Loucy (cell line): ENCODE results near the gene FADS2.

Experiments used
- CTCF ChIP-seq: fragments of 200-600 bp; sonication (generic); conservative IDR thresholded peaks from 2 replicates; pipeline ENCODE4 v1.5.1; 2014; ENCODE audit warnings: mild to moderate bottlenecking, antibody characterized with exemption, low read length
- EZH2phosphoT487 ChIP-seq: fragments of 200-600 bp; IDR thresholded peaks from 2 replicates; pipeline ENCODE4 v1.6.1; 2018; ENCODE audit warnings: antibody characterized with exemption, mild to moderate bottlenecking, moderate library complexity, borderline replicate concordance

GRCh38 chr11:61841636-61842527 lies 13.8 kb downstream of the FADS2 start:
- TF ChIP-seq CTCF (no peak), EZH2phosphoT487 (no peak)
